HG03460 (cell line): Measurements from ENCODE around the gene RHCG.
"Not testable (repeated sequence)": the region's sequence is repeated elsewhere in the genome, so short reads cannot be mapped to it uniquely, and the experiment has no call there.

Experiments
- ATAC-seq: cut with Tn5 transposase; IDR thresholded peaks from one replicate; pipeline ENCODE4 v1.9.1; 2021; ENCODE audit not compliant: unreplicated experiment

Gene RHCG

GRCh38 chr15:89479173-89479572 lies 17.2 kb downstream of the RHCG start:
- no peak for ATAC-seq

GRCh38 chr15:89477411-89478242 lies 18.8 kb downstream of the RHCG start:
- no peak for ATAC-seq

- no peak for ATAC-seq
Observed at GRCh38 chr15:89475661-89476060, 20.7 kb downstream of the RHCG start.

- ATAC-seq, result no peak
Observed at GRCh38 chr15:89472785-89473256, 23.6 kb downstream of the RHCG start.

- ATAC-seq, result no peak
Observed at GRCh38 chr15:89469426-89470096, 26.8 kb downstream of the RHCG start.

- not testable (repeated sequence) for ATAC-seq
Observed at GRCh38 chr15:89468813-89469212, 27.6 kb downstream of the RHCG start.

- ATAC-seq, result no peak
Observed at GRCh38 chr15:89463113-89463512, 33.3 kb downstream of the RHCG start.

GRCh38 chr15:89462198-89462912 lies 34.0 kb downstream of the RHCG start:
- ATAC-seq, result no peak

GRCh38 chr15:89461386-89461785 lies 35.0 kb downstream of the RHCG start:
- ATAC-seq, result no peak

- no peak for ATAC-seq
Observed at GRCh38 chr15:89460048-89460447, 36.3 kb downstream of the RHCG start.

- no peak for ATAC-seq
Observed at GRCh38 chr15:89459271-89460038, 36.9 kb downstream of the RHCG start.

- ATAC-seq, result no peak
Observed at GRCh38 chr15:89458440-89458839, 37.9 kb downstream of the RHCG start.

GRCh38 chr15:89457086-89457485 lies 39.3 kb downstream of the RHCG start:
- ATAC-seq, result no peak

- no peak for ATAC-seq
Observed at GRCh38 chr15:89455535-89455934, 40.8 kb downstream of the RHCG start.

GRCh38 chr15:89452330-89452836 lies 44.0 kb downstream of the RHCG start:
- ATAC-seq, result no peak

GRCh38 chr15:89451846-89452245 lies 44.5 kb downstream of the RHCG start:
- ATAC-seq, result no peak

GRCh38 chr15:89450076-89451006 lies 46.0 kb downstream of the RHCG start:
- no peak for ATAC-seq

GRCh38 chr15:89448825-89449224 lies 47.6 kb downstream of the RHCG start:
- ATAC-seq, result no peak

GRCh38 chr15:89447676-89448075 lies 48.7 kb downstream of the RHCG start:
- no peak for ATAC-seq
